Femur (tissue), 1 donor: ENCODE measurements around the gene BAG1.

ENCODE experiments used
- DNase-seq: peaks from one replicate; pipeline ENCODE4 v3.0.0-alpha.2; 2017

Gene BAG1

GRCh38 chr9:33202552-33203201 is 61.8 kb downstream of the BAG1 start:
- peak; percentile 83 for DNase-seq
